HG03025 (cell line): ENCODE results near the gene PCDHB10.

ENCODE experiments used
- ATAC-seq: cut with Tn5 transposase; IDR thresholded peaks from one replicate; pipeline ENCODE4 v1.9.1; 2021; ENCODE audit warnings: mild to moderate bottlenecking, moderate library complexity; ENCODE audit not compliant: unreplicated experiment, low FRiP score

PCDHB10 gene

GRCh38 chr5:141236516-141237313, 44.6 kb downstream of the PCDHB10 start:
- no peak for ATAC-seq

- ATAC-seq, result no peak
Observed at GRCh38 chr5:141241496-141241895, 49.3 kb downstream of the PCDHB10 start.
